Measurements from ENCODE around the gene ORM2. TPM values are rescaled to one million over a fixed set of nuclear protein-coding genes. Genes with fewer than 3 reads are reported as not detected.

Gene ORM2
- total and polyA plus RNA-seq, 7 donors = 0.68 TPM; not detected in 6

GRCh38 chr9:114315723-114316363 is 13.8 kb upstream of the ORM2 start:
- H3K36me3 ChIP-seq (ENCODE audit: insufficient read depth in 1 of 2, low read depth in 1 of 2) = peaks cover 0 to 3% of the 10 kb centered on the region in 2 donors
- H3K4me1 ChIP-seq = no peaks in the 10 kb centered on the region
- H3K9me3 ChIP-seq = no peaks in the 10 kb centered on the region
- H3K27ac ChIP-seq = no peak overlapping the region
- no peak for TF ChIP-seq CTCF (IDR thresholded peaks at IDR 0.05)
- intact Hi-C loops (cut with DNase I) = no loop called here
- ATAC-seq (no peak), DNase-seq (no peak)
- H3K27me3 ChIP-seq (ENCODE audit: insufficient read depth in 3 of 3, low read length in 2 of 3) = peaks cover 0 to 7% (median 0%) of the 10 kb centered on the region in 3 donors
- H3K4me3 ChIP-seq = no peak overlapping the region
- WGBS, 3 donors = 72 to 80% (median 79%) methylated on average over 8 of the region's 8 CpGs

DNA sequence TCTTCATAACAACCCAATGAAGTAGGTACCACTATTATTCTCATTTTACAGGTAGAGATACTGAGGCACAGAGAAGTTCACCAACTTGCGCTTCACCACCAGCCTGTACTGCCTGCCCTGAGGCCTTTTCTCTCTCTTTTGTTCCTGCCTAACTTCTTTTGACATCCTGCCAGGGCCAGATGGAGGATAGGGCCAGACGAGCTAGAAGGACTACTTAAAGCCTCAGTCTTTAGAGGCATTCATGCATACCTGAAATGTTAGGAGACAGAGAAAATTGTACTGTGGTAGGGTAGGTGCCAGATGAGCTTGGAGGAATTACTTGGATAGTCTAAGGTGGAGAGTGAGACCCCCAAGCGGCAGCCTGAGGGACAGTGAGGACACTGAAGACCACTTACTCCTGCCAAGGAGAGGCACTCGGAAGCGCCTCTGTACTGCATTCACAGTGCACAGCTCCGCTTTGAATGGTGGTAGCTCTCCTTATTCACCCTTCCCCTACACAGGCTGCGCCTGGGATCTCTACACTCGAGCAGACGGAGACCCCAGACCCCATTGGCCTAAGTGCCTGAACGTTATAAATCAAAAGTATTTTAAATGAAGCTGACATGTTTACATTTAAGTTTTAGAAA is 13.0 kb upstream of the ORM2 start:
- no peak overlapping the region for H3K27ac ChIP-seq
- DNase-seq = no peak
- peaks cover 0 to 8% (median 0%) of the 10 kb centered on the region in 3 donors for H3K27me3 ChIP-seq (ENCODE audit: insufficient read depth in 3 of 3, low read length in 2 of 3)
- H3K36me3 ChIP-seq (ENCODE audit: insufficient read depth in 1 of 2, low read depth in 1 of 2) = no peaks in the 10 kb centered on the region
- H3K4me3 ChIP-seq = no peak overlapping the region
- WGBS, 3 donors = 76 to 79% (median 77%) methylated on average over 10 of the region's 10 CpGs
- no peak for ATAC-seq
- H3K4me1 ChIP-seq = no peaks in the 10 kb centered on the region
- no peaks in the 10 kb centered on the region for H3K9me3 ChIP-seq
- no peak for TF ChIP-seq CTCF (IDR thresholded peaks at IDR 0.05)
- intact Hi-C loops (cut with DNase I) = no loop called here

DNA sequence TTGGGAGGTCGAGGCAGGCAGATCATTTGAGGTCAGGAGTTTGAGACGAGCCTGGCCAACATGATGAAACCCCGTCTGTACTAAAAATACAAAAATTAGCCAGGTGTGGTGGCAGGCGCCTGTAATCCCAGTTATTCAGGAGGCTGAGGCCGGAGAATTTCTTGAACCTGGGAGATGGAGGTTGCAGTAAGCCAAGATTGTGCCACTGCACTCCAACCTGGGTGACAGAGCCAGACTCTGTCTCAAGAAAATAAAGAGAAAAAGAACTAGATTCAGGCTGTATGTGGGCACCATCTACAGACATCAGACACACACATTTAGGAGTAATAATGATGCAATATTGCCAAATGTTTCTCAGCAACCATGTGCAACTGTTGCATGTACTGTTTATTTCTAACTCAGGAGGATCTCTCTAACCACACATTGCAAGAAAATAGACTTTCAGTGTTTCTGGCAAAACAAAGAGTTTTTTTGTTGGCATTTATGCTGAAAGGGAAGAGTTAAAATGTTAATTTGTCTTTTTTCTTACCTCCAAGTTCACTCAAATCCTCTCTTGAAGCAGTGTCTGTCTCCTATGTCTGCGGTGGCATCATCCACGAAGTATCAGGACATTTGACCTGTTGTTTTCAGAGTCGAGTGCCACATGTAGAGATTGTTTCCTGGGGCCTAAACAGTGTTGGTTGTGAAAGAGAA is 11.9 kb upstream of the ORM2 start:
- intact Hi-C loops (cut with DNase I) = no loop called here
- ATAC-seq (no peak), DNase-seq (no peak)
- no peak overlapping the region for H3K27ac ChIP-seq
- H3K9me3 ChIP-seq = no peaks in the 10 kb centered on the region
- no peaks in the 10 kb centered on the region for H3K36me3 ChIP-seq (ENCODE audit: insufficient read depth in 1 of 2, low read depth in 1 of 2)
- H3K4me1 ChIP-seq = no peaks in the 10 kb centered on the region
- no peak overlapping the region for H3K4me3 ChIP-seq
- no peak for TF ChIP-seq CTCF (IDR thresholded peaks at IDR 0.05)
- peaks cover 0 to 8% (median 0%) of the 10 kb centered on the region in 3 donors for H3K27me3 ChIP-seq (ENCODE audit: insufficient read depth in 3 of 3, low read length in 2 of 3)
- WGBS, 3 donors = 76 to 81% (median 78%) methylated on average over 8 of the region's 8 CpGs

DNA sequence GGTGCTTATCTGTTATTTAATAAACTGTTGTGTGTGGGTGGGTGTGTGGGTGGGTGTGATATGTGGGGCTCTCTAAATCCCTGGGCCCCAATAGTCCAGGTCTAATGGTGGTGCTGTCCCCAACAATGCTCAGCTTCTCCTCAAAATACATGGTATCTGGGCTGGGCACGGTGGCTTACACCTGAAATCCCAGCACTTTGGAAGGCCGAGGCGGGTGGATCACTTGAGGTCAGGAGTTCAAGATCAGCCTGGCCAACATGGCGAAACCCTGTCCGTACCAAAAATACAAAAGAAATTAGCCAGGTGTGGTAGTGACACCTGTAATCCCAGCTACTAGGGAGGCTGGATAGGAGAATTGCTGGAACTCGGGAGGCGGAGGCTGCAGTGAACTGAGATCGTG is 11.3 kb upstream of the ORM2 start:
- 78 to 90% (median 85%) methylated on average over 8 of the region's 8 CpGs for WGBS, 3 donors
- DNase-seq = no peak
- no peak overlapping the region for H3K27ac ChIP-seq
- H3K9me3 ChIP-seq = no peaks in the 10 kb centered on the region
- peaks cover 0 to 8% (median 0%) of the 10 kb centered on the region in 3 donors for H3K27me3 ChIP-seq (ENCODE audit: insufficient read depth in 3 of 3, low read length in 2 of 3)
- H3K36me3 ChIP-seq (ENCODE audit: insufficient read depth in 1 of 2, low read depth in 1 of 2) = no peaks in the 10 kb centered on the region
- no peak overlapping the region for H3K4me3 ChIP-seq
- TF ChIP-seq CTCF (IDR thresholded peaks at IDR 0.05) = no peak
- H3K4me1 ChIP-seq = no peaks in the 10 kb centered on the region
- intact Hi-C loops (cut with DNase I) = no loop called here
- no peak for ATAC-seq

All from psoas muscle (tissue), 8 donors.